ENCODE measurements around the gene WHRN. TPM values are rescaled to one million over a fixed set of nuclear protein-coding genes. Genes with fewer than 3 reads are reported as not detected.

The WHRN gene
- total RNA-seq, 2 experiments from 2014 or later, result 19.9 to 20.5 TPM

- ChIA-PET CTCF (no interaction called here), POLR2A (no interaction called here)
- no peaks in the 10 kb centered on the region for H3K27me3 ChIP-seq (ENCODE audit: control insufficient read depth in 1 of 2, insufficient read depth in 2 of 2, low read length in 2 of 2)
- no peak overlapping the region for H3K27ac ChIP-seq (ENCODE audit: low read depth in 1 of 2, low read length in 2 of 2)
- TF ChIP-seq CTCF (IDR thresholded peaks at IDR 0.05), result no peak
- no peak for DNase-seq
- no peak overlapping the region for H3K4me3 ChIP-seq (ENCODE audit: low read length)
- ATAC-seq (ENCODE audit: poor library complexity), result no peak
- H3K36me3 ChIP-seq (ENCODE audit: insufficient read depth, low read length), result no peaks in the 10 kb centered on the region
- peaks cover 0 to 20% of the 10 kb centered on the region in 2 experiments for H3K9me3 ChIP-seq (ENCODE audit: control insufficient read depth in 1 of 2, insufficient read depth in 1 of 2, low read length in 2 of 2)
- intact Hi-C loops (cut with DNase I, micrococcal nuclease), result no loop called here
- no peak overlapping the region for H3K4me3 Mint-ChIP-seq
- H3K4me1 ChIP-seq (ENCODE audit: insufficient read depth, low read length), result peaks cover 10% of the 10 kb centered on the region
- H3K9me3 Mint-ChIP-seq, result no peaks in the 10 kb centered on the region
- no peaks in the 10 kb centered on the region for H3K36me3 Mint-ChIP-seq (ENCODE audit: low read depth)
- peaks cover 8% of the 10 kb centered on the region for H3K4me1 Mint-ChIP-seq (ENCODE audit: low read depth)
- H3K27me3 Mint-ChIP-seq, result no peaks in the 10 kb centered on the region
- H3K27ac Mint-ChIP-seq, result no peak overlapping the region
These were observed 32.4 kb downstream of the WHRN start for GRCh38 chr9:114472765-114473446.

- Histone ChIP-seq H3K36me3 (ENCODE audit: insufficient read depth, low read length) (no peaks in the 10 kb centered on the region), H3K9me3 (ENCODE audit: control insufficient read depth in 1 of 2, insufficient read depth in 1 of 2, low read length in 2 of 2) (peaks cover 0 to 20% of the 10 kb centered on the region in 2 experiments), H3K27me3 (ENCODE audit: control insufficient read depth in 1 of 2, insufficient read depth in 2 of 2, low read length in 2 of 2) (no peaks in the 10 kb centered on the region), H3K4me3 (ENCODE audit: low read length) (no peak overlapping the region), H3K27ac (ENCODE audit: low read depth in 1 of 2, low read length in 2 of 2) (no peak overlapping the region), H3K4me1 (ENCODE audit: insufficient read depth, low read length) (peaks cover 10% of the 10 kb centered on the region)
- no peak for DNase-seq
- Mint-ChIP-seq H3K4me3 (no peak overlapping the region), H3K9me3 (no peaks in the 10 kb centered on the region), H3K27ac (no peak overlapping the region), H3K36me3 (ENCODE audit: low read depth) (no peaks in the 10 kb centered on the region), H3K4me1 (ENCODE audit: low read depth) (peaks cover 8% of the 10 kb centered on the region), H3K27me3 (no peaks in the 10 kb centered on the region)
- POLR2A ChIA-PET, result no interaction called here
- CTCF ChIA-PET, result no interaction called here
- TF ChIP-seq CTCF (IDR thresholded peaks at IDR 0.05), result no peak
- intact Hi-C loops (cut with DNase I, micrococcal nuclease), result no loop called here
- ATAC-seq (ENCODE audit: poor library complexity), result no peak
These were observed 34.1 kb downstream of the WHRN start for GRCh38 chr9:114471157-114471556.

DNA sequence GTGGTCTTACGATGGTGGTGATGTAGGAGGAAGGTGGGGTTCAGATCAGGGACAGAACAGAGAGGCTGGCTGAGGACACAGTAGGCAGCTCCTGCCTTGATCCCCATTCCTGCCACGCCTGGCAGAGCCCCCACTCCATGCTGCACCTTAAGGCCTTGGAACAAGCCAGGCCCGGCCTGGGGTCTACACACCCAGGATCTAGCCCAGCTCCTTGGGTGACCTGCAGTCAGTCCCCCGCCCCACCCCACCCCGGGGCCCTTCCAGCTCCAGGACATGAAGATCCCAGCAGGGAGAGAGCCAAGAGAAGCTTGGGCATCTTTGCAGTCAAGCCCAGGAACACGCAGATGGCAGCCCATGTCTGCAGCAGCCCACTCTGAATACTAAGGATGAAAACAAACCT lies 34.7 kb downstream of the WHRN start:
- intact Hi-C loops (cut with DNase I, micrococcal nuclease), result no loop called here
- H3K27me3 Mint-ChIP-seq, result no peaks in the 10 kb centered on the region
- ChIA-PET POLR2A (no interaction called here), CTCF (no interaction called here)
- no peak overlapping the region for H3K4me3 ChIP-seq (ENCODE audit: low read length)
- no peaks in the 10 kb centered on the region for H3K36me3 ChIP-seq (ENCODE audit: insufficient read depth, low read length)
- H3K9me3 Mint-ChIP-seq, result no peaks in the 10 kb centered on the region
- H3K9me3 ChIP-seq (ENCODE audit: control insufficient read depth in 1 of 2, insufficient read depth in 1 of 2, low read length in 2 of 2), result peaks cover 0 to 20% of the 10 kb centered on the region in 2 experiments
- no peaks in the 10 kb centered on the region for H3K27me3 ChIP-seq (ENCODE audit: control insufficient read depth in 1 of 2, insufficient read depth in 2 of 2, low read length in 2 of 2)
- peaks cover 6% of the 10 kb centered on the region for H3K4me1 Mint-ChIP-seq (ENCODE audit: low read depth)
- no peak for DNase-seq
- no peak for ATAC-seq (ENCODE audit: poor library complexity)
- H3K4me3 Mint-ChIP-seq, result no peak overlapping the region
- no peak overlapping the region for H3K27ac ChIP-seq (ENCODE audit: low read depth in 1 of 2, low read length in 2 of 2)
- no peak overlapping the region for H3K27ac Mint-ChIP-seq
- H3K4me1 ChIP-seq (ENCODE audit: insufficient read depth, low read length), result peaks cover 7% of the 10 kb centered on the region
- no peak for TF ChIP-seq CTCF (IDR thresholded peaks at IDR 0.05)
- no peaks in the 10 kb centered on the region for H3K36me3 Mint-ChIP-seq (ENCODE audit: low read depth)
